NT2/D1 (cell line): ENCODE results near the gene TMCC1.

Experiments
- DNase-seq: peaks from one replicate; pipeline ENCODE4 v3.0.0-alpha.2; 2011; ENCODE audit warnings: low read depth, low spot score
- H3K27me3 ChIP-seq: 2 replicates; pipeline ENCODE4 v1.6.0; 2011; ENCODE audit warnings: mild to moderate bottlenecking; ENCODE audit not compliant: insufficient read length, insufficient read depth
- H3K36me3 ChIP-seq: 2 replicates; pipeline ENCODE4 v1.6.1; 2011; ENCODE audit warnings: mild to moderate bottlenecking, low read length, mixed read lengths; ENCODE audit not compliant: insufficient read depth, insufficient read length
- H3K4me1 ChIP-seq: 2 replicates; pipeline ENCODE4 v1.5.1; 2011; ENCODE audit not compliant: insufficient read depth, insufficient read length
- H3K4me3 ChIP-seq: 2 replicates; pipeline ENCODE4 v1.5.1; 2011; ENCODE audit warnings: low read depth; ENCODE audit not compliant: insufficient read length
- H3K9ac ChIP-seq: 2 replicates; pipeline ENCODE4 v1.6.0; 2011; ENCODE audit warnings: low read depth; ENCODE audit not compliant: insufficient read length
- H3K9me3 ChIP-seq: 2 replicates; pipeline ENCODE4 v1.5.1; 2011; ENCODE audit warnings: mild to moderate bottlenecking, low read length; ENCODE audit not compliant: insufficient read depth
- SUZ12 ChIP-seq: IDR thresholded peaks from 2 replicates; pipeline ENCODE4 v1.6.1; 2011; ENCODE audit not compliant: insufficient read length, insufficient read depth; ENCODE audit errors: extremely low read depth
- YY1 ChIP-seq: IDR thresholded peaks from 2 replicates; pipeline ENCODE4 v1.6.1; 2011; ENCODE audit not compliant: insufficient read length, insufficient read depth
- ZNF274 ChIP-seq: IDR thresholded peaks from 2 replicates; pipeline ENCODE4 v1.6.1; 2011; ENCODE audit warnings: mild to moderate bottlenecking, low read depth, low read length

The TMCC1 gene

DNA sequence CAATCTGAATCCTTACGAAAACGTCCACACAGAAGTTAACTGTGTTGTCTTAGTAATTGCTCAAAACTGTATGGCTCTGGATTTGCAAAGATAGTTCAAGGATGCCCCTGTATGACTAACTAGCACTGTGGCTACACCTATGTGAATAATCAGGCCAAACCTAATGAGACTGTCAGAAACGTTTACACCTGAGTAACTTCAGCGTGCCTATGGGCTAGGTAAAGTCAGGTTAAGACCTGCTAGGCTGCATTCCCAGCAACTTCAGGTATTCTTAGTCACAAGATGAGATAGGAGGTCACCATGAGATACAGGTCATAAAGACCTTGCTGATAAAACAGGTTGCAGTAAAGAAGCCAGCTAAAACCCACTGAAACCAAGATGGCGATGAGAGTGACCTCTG, 199.3 kb downstream of the TMCC1 start:
- Histone ChIP-seq H3K4me1 (no peaks in the 10 kb centered on the region), H3K27me3 (no peaks in the 10 kb centered on the region), H3K9me3 (peaks cover 42% of the 10 kb centered on the region), H3K9ac (no peak overlapping the region), H3K36me3 (peaks cover 2% of the 10 kb centered on the region), H3K4me3 (no peak overlapping the region)
- TF ChIP-seq SUZ12 (no peak), YY1 (no peak), ZNF274 (no peak)
- no peak for DNase-seq

DNA sequence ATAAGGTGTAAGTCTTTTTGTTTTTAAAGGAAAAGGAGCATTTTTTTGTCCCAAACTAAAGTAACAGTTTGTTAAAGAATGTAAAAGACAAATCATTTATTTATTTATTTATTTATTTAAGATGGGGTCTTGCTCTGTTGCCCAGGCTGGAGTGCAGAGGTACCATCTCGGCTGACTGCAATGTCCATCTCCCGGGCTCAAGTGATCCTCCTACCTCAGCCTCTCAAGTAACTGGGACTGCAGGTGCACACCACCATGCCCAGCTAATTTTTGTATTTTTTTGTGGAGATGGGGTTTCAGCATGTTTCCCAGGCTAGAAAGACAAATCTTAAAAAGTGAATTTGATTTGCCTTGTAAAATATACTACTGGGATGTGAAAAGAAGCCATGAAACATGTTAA, 200.8 kb downstream of the TMCC1 start:
- Histone ChIP-seq H3K9ac (no peak overlapping the region), H3K4me3 (no peak overlapping the region), H3K27me3 (no peaks in the 10 kb centered on the region), H3K36me3 (peaks cover 2% of the 10 kb centered on the region), H3K4me1 (no peaks in the 10 kb centered on the region), H3K9me3 (peaks cover 29% of the 10 kb centered on the region)
- no peak for TF ChIP-seq ZNF274
- no peak for TF ChIP-seq YY1
- TF ChIP-seq SUZ12 = no peak
- no peak for DNase-seq

DNA sequence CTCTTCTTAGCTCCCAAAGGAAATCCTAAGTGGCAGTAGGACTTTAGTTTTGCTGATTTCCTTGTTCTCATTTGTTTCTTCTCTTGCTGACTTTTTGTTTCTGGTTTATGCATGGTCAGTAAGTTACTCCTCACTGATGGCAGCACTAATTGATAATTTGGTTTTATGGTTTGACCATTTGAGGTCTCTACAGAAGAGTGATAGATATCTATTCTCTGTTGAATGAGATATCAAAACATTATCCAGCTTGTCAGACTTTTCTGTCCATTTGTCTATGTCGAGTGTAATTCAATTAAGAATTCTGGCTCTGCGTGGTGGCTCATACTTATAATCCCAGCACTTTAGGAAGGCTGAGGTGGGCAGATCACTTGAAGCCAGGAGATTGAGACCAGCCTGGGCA, 202.5 kb downstream of the TMCC1 start:
- Histone ChIP-seq H3K9ac (no peak overlapping the region), H3K4me1 (no peaks in the 10 kb centered on the region), H3K27me3 (no peaks in the 10 kb centered on the region), H3K9me3 (peaks cover 11% of the 10 kb centered on the region; the same call in 1 of the 2 replicates), H3K36me3 (no peaks in the 10 kb centered on the region), H3K4me3 (no peak overlapping the region)
- TF ChIP-seq ZNF274 (no peak), YY1 (no peak), SUZ12 (no peak)
- no peak for DNase-seq

DNA sequence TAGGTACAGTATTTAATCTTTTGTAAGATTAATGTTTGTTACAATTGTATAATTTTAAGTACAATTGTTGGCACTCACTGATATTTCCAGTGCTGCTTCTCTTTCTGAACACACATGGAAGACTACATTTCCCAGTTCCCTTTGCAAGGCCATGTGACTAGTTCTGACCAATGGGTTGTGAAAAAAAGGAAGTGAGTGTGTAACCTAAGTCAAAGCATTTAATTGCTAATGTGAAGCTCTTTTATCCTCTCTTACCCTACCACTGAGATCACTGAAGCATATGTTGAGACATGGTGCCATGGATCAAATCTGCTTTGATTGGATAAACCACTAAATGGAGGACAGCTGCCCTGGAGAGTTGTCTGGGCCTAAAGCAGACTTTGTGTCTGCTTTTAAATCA, 203.1 kb downstream of the TMCC1 start:
- H3K27me3 ChIP-seq = no peaks in the 10 kb centered on the region
- no peaks in the 10 kb centered on the region for H3K4me1 ChIP-seq
- peaks cover 5% of the 10 kb centered on the region; the same call in 1 of the 2 replicates for H3K9me3 ChIP-seq
- H3K36me3 ChIP-seq = no peaks in the 10 kb centered on the region
- TF ChIP-seq YY1 (no peak), SUZ12 (no peak), ZNF274 (no peak)
- DNase-seq = peak; percentile 75
- H3K9ac ChIP-seq = no peak overlapping the region
- H3K4me3 ChIP-seq = no peak overlapping the region

DNA sequence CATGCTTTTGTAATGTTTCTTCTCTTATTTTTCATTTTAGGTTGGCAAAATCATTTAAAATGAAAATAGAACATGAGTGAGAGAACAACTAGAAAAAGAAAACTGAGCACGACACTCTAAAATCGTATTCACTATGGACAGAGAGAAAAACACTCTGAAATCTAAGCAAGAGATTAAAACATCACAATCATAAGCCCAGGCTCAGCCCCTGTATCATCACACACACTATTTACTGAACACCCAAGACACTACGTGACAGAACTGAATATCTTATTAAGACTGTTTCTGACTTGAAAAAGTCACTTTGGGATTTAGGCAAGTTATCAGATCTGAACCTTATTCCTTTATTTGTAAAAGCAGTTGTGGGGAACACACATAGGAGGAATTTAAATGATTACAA, 204.5 kb downstream of the TMCC1 start:
- no peaks in the 10 kb centered on the region for H3K4me1 ChIP-seq

DNA sequence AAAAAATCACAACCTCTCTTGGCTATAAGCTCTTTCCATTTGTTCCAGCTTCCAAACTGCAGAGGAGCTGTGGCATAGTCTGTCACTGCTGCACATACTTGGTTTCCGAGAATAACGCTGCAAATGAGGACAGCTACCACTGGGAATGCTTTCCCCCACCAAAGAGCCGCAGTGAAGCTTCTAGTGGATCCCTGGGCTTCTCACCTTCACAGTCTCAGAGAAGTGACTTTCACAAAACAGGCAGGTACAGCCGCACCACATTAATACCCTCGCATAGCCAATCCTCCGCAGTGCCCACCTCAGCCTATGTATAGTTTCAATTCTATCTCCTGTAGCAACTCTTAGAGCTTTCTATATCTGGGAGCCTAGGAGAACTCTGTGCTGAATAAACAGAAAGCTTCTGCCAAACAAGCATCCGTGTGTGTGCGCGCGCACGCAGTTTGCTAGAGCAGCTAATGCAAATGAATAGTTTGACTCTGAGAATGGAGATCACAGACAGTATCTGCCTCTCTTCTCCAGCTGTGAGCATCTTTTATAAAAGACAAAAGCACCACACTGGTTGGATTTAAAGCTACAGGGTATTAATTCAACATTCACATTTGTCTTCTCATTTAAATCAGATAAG, 205.1 kb downstream of the TMCC1 start:
- H3K36me3 ChIP-seq = no peaks in the 10 kb centered on the region
- no peaks in the 10 kb centered on the region for H3K4me1 ChIP-seq
- no peak overlapping the region for H3K4me3 ChIP-seq
- H3K27me3 ChIP-seq = no peaks in the 10 kb centered on the region
- no peak overlapping the region for H3K9ac ChIP-seq
- no peaks in the 10 kb centered on the region for H3K9me3 ChIP-seq
- TF ChIP-seq SUZ12 = no peak
- peak; percentile 30 for DNase-seq

More for the DNA sequence above, 204.5 kb downstream of the TMCC1 start:
- no peak for DNase-seq
- Histone ChIP-seq H3K36me3 (no peaks in the 10 kb centered on the region), H3K4me3 (no peak overlapping the region), H3K27me3 (no peaks in the 10 kb centered on the region), H3K9ac (no peak overlapping the region), H3K9me3 (no peaks in the 10 kb centered on the region)
- no peak for TF ChIP-seq SUZ12
- no peak for TF ChIP-seq ZNF274
- no peak for TF ChIP-seq YY1

DNA sequence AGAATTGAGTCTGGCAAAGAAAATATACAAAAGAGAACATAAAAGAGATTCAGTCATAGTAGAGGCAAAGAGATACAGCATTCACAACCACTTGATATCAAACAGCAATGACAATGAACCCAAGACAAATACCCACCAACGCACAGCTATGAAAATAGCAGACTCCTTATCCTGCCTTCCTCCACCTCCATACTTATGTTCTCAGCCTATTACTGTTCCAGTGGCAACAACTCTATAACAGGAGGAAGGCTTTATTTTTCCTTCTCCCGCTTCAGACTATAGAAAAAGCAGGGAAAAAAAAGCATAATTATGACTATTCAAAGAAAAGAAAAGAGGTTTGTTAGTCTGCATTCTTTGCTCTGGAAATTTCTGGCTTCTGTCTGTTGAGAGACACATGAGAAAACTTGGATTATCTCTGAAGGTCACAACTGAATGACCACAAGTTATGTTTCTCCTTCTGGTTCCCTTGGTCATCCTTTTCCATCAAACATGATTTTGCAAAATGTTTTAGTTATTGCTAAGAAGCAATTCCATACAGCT, 205.9 kb downstream of the TMCC1 start:
- Histone ChIP-seq H3K9me3 (no peaks in the 10 kb centered on the region), H3K36me3 (no peaks in the 10 kb centered on the region), H3K27me3 (no peaks in the 10 kb centered on the region), H3K4me3 (no peak overlapping the region), H3K9ac (no peak overlapping the region), H3K4me1 (no peaks in the 10 kb centered on the region)
- no peak for DNase-seq
- TF ChIP-seq ZNF274 (no peak), YY1 (no peak)
